Measurements from ENCODE around the gene RNF5. TPM values are rescaled to one million over a fixed set of nuclear protein-coding genes. Genes with fewer than 3 reads are reported as not detected.

Gene RNF5
- total and polyA plus RNA-seq, 10 donors: 36.0 to 77.8 (median 56.1) TPM

DNA sequence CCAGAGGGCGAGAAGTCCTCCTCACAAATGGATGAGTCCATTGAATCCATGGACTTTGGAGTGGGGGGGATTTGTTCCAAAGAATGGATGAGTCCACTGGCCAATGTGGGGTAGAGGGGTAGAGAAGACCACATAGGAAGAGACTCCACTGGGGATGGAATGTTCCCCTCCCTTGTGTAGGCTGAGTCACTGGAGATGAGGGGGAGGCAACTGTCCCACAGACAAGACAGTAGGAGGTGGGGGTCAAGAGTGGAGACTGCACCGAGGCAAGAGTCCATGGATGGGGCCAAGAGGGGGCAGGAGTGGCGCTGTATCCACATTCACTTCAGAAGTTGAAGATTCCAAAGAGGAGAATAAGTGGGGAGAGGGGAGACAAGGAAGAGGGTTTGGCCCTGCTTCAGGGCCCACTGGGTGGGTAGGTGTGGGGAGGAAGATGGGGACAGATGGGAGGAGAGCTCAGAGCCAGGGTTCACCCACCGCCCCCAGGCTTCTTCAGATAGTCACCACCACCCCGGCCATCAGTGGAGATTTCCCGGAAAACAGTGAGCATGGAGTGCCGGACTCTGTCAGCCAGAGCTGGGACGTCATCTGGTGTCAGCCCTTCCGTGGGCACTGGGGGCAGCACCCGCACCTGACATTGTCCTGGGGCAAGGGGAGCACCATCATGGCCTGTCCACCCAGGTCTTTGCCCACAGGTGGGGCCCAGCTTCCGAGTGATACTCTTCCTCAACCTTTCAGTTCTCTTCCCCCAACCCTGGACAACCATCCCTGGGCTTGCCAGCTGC lies 9.2 kb upstream of the RNF5 start:
- Histone ChIP-seq H3K36me3 (peaks cover 0 to 67% (median 35%) of the 10 kb centered on the region in 6 donors), H3K9me3 (no peaks in the 10 kb centered on the region), H3K27ac (peak overlapping the region in 3 of 8 donors; percentile 2 to 37 (median 11)), H3K4me1 (peaks cover 0 to 15% (median 10%) of the 10 kb centered on the region in 6 donors), H3K27me3 (replicated peaks in 1 of 7) (no peaks in the 10 kb centered on the region), H3K4me3 (no peak overlapping the region)
- WGBS, 5 donors: 79 to 95% (median 91%) methylated on average over 11 of the region's 11 CpGs
- intact Hi-C loops (cut with DNase I; ENCODE audit: low total_unique reads): no loop called here
- peak; percentile 65 for DNase-seq
- TF ChIP-seq POLR2A (IDR thresholded peaks at IDR 0.05) (no peak), POLR2AphosphoS5 (IDR thresholded peaks at IDR 0.05) (peak in 1 of 3 donors; percentile 43)

DNA sequence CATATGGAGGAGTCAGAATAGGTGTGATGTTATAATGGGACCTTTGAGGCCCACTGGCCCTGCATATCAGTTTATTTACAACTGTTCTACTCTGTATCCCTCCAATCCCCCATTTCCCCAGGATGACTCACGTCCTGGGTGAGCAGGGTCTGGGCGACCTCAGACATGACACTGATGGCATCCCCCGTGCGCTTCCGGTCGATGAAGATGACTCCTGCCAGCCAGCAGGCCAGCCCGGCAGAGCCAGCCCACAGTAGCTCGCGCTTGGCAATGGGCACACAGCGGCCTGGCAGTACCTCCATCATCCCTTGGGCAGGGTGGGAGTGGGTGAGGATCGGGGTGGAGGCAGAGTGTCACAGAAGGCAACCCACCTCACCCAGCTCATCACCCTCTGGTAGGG lies 7.9 kb upstream of the RNF5 start:
- Histone ChIP-seq H3K9me3 (no peaks in the 10 kb centered on the region), H3K27ac (no peak overlapping the region), H3K36me3 (peaks cover 0 to 60% (median 35%) of the 10 kb centered on the region in 6 donors), H3K4me1 (peaks cover 7 to 28% (median 22%) of the 10 kb centered on the region in 6 donors), H3K4me3 (no peak overlapping the region), H3K27me3 (replicated peaks in 1 of 7) (no peaks in the 10 kb centered on the region)
- DNase-seq: peak; percentile 58
- TF ChIP-seq, protein P1, sequence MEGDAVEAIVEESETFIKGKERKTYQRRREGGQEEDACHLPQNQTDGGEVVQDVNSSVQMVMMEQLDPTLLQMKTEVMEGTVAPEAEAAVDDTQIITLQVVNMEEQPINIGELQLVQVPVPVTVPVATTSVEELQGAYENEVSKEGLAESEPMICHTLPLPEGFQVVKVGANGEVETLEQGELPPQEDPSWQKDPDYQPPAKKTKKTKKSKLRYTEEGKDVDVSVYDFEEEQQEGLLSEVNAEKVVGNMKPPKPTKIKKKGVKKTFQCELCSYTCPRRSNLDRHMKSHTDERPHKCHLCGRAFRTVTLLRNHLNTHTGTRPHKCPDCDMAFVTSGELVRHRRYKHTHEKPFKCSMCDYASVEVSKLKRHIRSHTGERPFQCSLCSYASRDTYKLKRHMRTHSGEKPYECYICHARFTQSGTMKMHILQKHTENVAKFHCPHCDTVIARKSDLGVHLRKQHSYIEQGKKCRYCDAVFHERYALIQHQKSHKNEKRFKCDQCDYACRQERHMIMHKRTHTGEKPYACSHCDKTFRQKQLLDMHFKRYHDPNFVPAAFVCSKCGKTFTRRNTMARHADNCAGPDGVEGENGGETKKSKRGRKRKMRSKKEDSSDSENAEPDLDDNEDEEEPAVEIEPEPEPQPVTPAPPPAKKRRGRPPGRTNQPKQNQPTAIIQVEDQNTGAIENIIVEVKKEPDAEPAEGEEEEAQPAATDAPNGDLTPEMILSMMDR (IDR thresholded peaks at IDR 0.05 in 8 of 11, conservative IDR thresholded peaks at IDR 0.05 in 3 of 11): no peak
- TF ChIP-seq POLR2AphosphoS5 (IDR thresholded peaks at IDR 0.05): peak in 1 of 3 donors; percentile 57
- TF ChIP-seq POLR2A (IDR thresholded peaks at IDR 0.05): no peak
- 92 to 97% (median 93%) methylated on average over 11 of the region's 11 CpGs for WGBS, 5 donors
- intact Hi-C loops (cut with DNase I; ENCODE audit: low total_unique reads): no loop called here

DNA sequence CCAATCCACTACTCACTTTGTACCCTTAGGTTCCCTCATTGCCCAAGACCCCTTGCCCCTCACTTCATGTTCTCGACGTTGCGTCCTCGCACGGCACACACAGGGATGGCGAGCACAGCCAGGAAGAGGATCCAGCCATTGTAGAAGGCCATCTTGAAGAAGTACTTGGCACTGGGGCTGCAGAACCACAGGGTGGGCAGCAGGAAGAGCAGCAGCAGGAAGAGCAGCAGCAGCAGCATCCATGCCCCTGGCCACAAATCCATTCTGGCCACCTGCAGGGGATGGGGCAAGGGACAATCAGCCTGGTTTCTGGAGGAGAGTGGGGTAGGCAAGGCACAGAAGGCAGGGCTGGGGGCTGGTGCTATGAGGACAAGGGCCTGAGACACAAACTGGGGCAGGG lies 7.0 kb upstream of the RNF5 start:
- TF ChIP-seq, protein P1 (IDR thresholded peaks at IDR 0.05 in 8 of 11, conservative IDR thresholded peaks at IDR 0.05 in 3 of 11): no peak
- no peak for TF ChIP-seq POLR2AphosphoS5 (IDR thresholded peaks at IDR 0.05)
- TF ChIP-seq POLR2A (IDR thresholded peaks at IDR 0.05): no peak
- DNase-seq: peak; percentile 34
- no peaks in the 10 kb centered on the region for H3K27me3 ChIP-seq (replicated peaks in 1 of 7)
- 96 to 99% (median 96%) methylated on average over 6 of the region's 6 CpGs for WGBS, 5 donors
- intact Hi-C loops (cut with DNase I; ENCODE audit: low total_unique reads): no loop called here
- H3K4me3 ChIP-seq: no peak overlapping the region
- no peaks in the 10 kb centered on the region for H3K9me3 ChIP-seq
- peaks cover 9 to 36% (median 27%) of the 10 kb centered on the region in 6 donors for H3K4me1 ChIP-seq
- H3K36me3 ChIP-seq: peaks cover 0 to 51% (median 35%) of the 10 kb centered on the region in 6 donors
- no peak overlapping the region for H3K27ac ChIP-seq

DNA sequence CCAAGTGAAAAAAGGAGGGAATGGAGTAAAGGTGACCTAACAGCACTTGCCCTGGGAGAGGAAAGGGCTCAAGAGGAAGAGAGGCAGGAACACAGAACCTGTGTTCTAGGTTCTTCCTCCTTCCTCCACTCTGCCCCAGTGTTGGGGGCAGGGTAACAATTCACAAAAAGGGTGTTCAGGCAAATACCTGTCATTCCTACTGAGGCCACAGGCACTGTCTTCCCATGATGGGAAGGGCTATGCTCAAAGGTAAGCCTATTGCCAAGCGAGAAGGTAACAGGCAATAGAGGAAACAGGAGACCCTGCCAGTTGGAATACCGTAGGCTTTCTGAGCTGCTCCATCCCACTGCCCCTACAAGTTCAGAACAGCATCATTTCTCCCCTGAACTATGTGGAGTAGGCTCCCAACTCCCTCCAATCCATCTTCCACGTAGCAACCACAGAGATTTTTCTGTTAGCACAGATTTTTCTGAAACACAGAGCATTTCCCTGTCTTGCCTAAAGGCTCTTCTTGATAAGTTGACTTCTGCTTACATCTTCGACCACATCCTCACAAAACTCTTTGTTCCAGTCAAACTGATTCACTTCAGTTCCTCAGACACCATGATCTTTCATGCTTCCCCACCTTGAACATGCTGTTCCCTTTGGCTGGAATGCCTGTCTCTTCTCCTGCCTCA lies 5.0 kb upstream of the RNF5 start:
- Histone ChIP-seq H3K27me3 (replicated peaks in 1 of 7) (no peaks in the 10 kb centered on the region), H3K4me3 (no peak overlapping the region), H3K9me3 (no peaks in the 10 kb centered on the region), H3K36me3 (peaks cover 0 to 32% (median 24%) of the 10 kb centered on the region in 6 donors), H3K27ac (peak overlapping the region in 2 of 8 donors; percentile 15 to 35), H3K4me1 (peaks cover 18 to 49% (median 41%) of the 10 kb centered on the region in 6 donors)
- 61 to 71% (median 65%) methylated on average over 4 of the region's 4 CpGs for WGBS, 5 donors
- DNase-seq: no peak
- intact Hi-C loops (cut with DNase I; ENCODE audit: low total_unique reads): no loop called here
- TF ChIP-seq, protein P1 (IDR thresholded peaks at IDR 0.05 in 8 of 11, conservative IDR thresholded peaks at IDR 0.05 in 3 of 11): no peak
- TF ChIP-seq POLR2AphosphoS5 (IDR thresholded peaks at IDR 0.05): no peak
